Spleen (tissue), 11 donors: Measurements from ENCODE around the gene CFAP90. TPM values are rescaled to one million over a fixed set of nuclear protein-coding genes. Genes with fewer than 3 reads are reported as not detected.

Experiments
- DNase-seq: peaks from one replicate; pipeline ENCODE4 v3.0.0-alpha.2; 2020
- H3K27ac ChIP-seq, 8 donors: fragments of 200-600 bp; sonication (generic) in 7 of 8; 1 replicate in 4 of 8; 2 replicates in 4 of 8; pipeline versions ENCODE4 v1.5.0 to v1.8.0; 2016 to 2021; ENCODE audit warnings: inconsistent platforms in 4 of 8, mild to moderate bottlenecking in 4 of 8, moderate library complexity in 1 of 8
- H3K27me3 ChIP-seq, 7 donors: fragments of 200-600 bp; sonication (generic) in 6 of 7; replicated peaks in 1 of 7; 1 replicate in 4 of 7; 2 replicates in 3 of 7; pipeline versions ENCODE4 v1.5.0 to v1.8.0; 2016 to 2021; ENCODE audit warnings: inconsistent platforms in 3 of 7, mild to moderate bottlenecking in 1 of 7
- H3K36me3 ChIP-seq, 6 donors: fragments of 200-600 bp; sonication (generic) in 5 of 6; 1 replicate in 4 of 6; 2 replicates in 2 of 6; pipeline versions ENCODE4 v1.5.0 to v1.8.0; 2016 to 2021; ENCODE audit warnings: inconsistent platforms in 2 of 6
- H3K4me1 ChIP-seq, 6 donors: fragments of 200-600 bp; sonication (generic) in 5 of 6; 1 replicate in 3 of 6; 2 replicates in 3 of 6; pipeline versions ENCODE4 v1.5.0 to v1.8.0; 2016 to 2021; ENCODE audit warnings: inconsistent platforms in 3 of 6
- H3K4me3 ChIP-seq, 8 donors: fragments of 200-600 bp; sonication (generic) in 7 of 8; 1 replicate in 4 of 8; 2 replicates in 4 of 8; pipeline versions ENCODE4 v1.5.0 to v1.8.0; 2016 to 2021; ENCODE audit warnings: inconsistent platforms in 4 of 8, mild to moderate bottlenecking in 4 of 8, moderate library complexity in 2 of 8
- H3K9me3 ChIP-seq, 8 donors: fragments of 200-600 bp; sonication (generic) in 7 of 8; 1 replicate in 4 of 8; 2 replicates in 4 of 8; pipeline versions ENCODE4 v1.5.0 to v1.8.0; 2016 to 2021; ENCODE audit warnings: inconsistent platforms in 4 of 8
- POLR2A ChIP-seq, 3 donors: fragments of 450-650 bp; IDR thresholded peaks; one replicate each; pipeline ENCODE4 v1.5.1; 2017; ENCODE audit warnings: antibody characterized with exemption in 3 of 3, mild to moderate bottlenecking in 1 of 3
- POLR2AphosphoS5 ChIP-seq, 3 donors: sonication (generic); formaldehyde crosslinking; IDR thresholded peaks; one replicate each; pipeline ENCODE4 v1.5.1; 2017; ENCODE audit warnings: antibody characterized with exemption in 3 of 3
- WGBS, 5 donors: extraction: QIAGEN DNeasy Blood & Tissue Kit in 3 of 5; methylation state at CpG; one replicate each; pipeline versions ENCODE4 v1.1.5 to v1.1.7; 2013 to 2018; 5-methylcytosine and 5-hydroxymethylcytosine counted together
- intact Hi-C: fragments of 100-400 bp; cut with DNase I; formaldehyde crosslinking; loops from one replicate; pipeline ENCODE4 v1.15.0; 2023; ENCODE audit warnings: low total_unique reads
- polyA plus RNA-seq, 3 donors: library from polyadenylated mRNA; stranded (reverse); fragments of 200-250 nt; gene quantifications; one replicate each; pipeline ENCODE4 v1.2.1, GENCODE V29; 2013
- total RNA-seq, 7 donors: library from RNA; depleted of rRNA in 3 of 7; stranded (reverse); fragments of >200 nt in 3 of 7; fragmentation: NEBNext Ultra II Directional in 4 of 7; extraction: Animal tissue kit (Norgen Biotek cat#: 25700) in 4 of 7; gene quantifications; one replicate each; pipeline versions ENCODE4 v1.1.0 to v1.2.1, GENCODE V29; 2016 to 2021
- TF ChIP-seq, protein P1 (sequence below), 11 experiments: fragments of 200-600 bp in 7 of 11; fragments of 450-650 bp in 4 of 11; sonication (generic) in 4 of 11; IDR thresholded peaks in 8 of 11; conservative IDR thresholded peaks in 3 of 11; 1 replicate in 7 of 11; 2 replicates in 4 of 11; pipeline versions ENCODE4 v1.4.0 to v1.8.0; 2016 to 2021; ENCODE audit warnings: antibody characterized with exemption in 11 of 11, inconsistent platforms in 4 of 11, mild to moderate bottlenecking in 1 of 11
- donor health status: healthy with polysubstance abuse.
- donor health status: DM: no; HTN: no; CAD: no; lungs with moderate emphysema.
- donor health status: DM: no; HTN: no; CAD: no.
- donor health status: Bipolar disorder and iron deficiency.
- donor health status: healthy.
- donor health status: DM: no; HTN: no; CAD: no.
- donor health status: DM: yes; HTN: yes; CAD: no.

CFAP90 gene
- total and polyA plus RNA-seq, 10 donors, result 0.17 to 0.60 (median 0.27) TPM; not detected in 7

DNA sequence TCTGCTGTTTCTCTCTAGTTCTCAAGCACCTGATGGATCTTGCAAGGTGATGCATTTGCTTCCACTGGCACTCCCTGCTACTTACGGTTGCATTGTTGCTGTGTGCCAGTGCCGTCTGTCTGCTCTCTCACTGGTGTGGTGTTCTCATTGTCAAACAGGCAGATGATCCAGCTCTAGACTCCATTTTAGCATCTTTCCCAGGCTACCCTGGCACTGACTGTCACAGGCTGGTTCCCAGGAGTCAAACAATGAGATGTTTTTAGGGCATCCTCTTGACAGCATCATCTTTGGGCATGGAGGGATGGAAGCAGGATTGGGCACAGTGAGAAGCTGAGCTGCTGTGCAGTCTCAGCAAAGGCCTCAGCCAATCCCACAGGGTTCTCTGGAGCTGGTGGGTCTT, 30.9 kb upstream of the CFAP90 start:
- no peaks in the 10 kb centered on the region for H3K9me3 ChIP-seq
- no peaks in the 10 kb centered on the region for H3K27me3 ChIP-seq
- no peak for DNase-seq
- H3K27ac ChIP-seq, result peak overlapping the region in 4 of 8 donors; percentile 6 to 64 (median 58)
- peaks cover 2 to 100% (median 77%) of the 10 kb centered on the region in 6 donors for H3K36me3 ChIP-seq
- TF ChIP-seq POLR2AphosphoS5 (IDR thresholded peaks at IDR 0.05), result no peak
- TF ChIP-seq POLR2A (IDR thresholded peaks at IDR 0.05), result no peak
- TF ChIP-seq, protein P1, sequence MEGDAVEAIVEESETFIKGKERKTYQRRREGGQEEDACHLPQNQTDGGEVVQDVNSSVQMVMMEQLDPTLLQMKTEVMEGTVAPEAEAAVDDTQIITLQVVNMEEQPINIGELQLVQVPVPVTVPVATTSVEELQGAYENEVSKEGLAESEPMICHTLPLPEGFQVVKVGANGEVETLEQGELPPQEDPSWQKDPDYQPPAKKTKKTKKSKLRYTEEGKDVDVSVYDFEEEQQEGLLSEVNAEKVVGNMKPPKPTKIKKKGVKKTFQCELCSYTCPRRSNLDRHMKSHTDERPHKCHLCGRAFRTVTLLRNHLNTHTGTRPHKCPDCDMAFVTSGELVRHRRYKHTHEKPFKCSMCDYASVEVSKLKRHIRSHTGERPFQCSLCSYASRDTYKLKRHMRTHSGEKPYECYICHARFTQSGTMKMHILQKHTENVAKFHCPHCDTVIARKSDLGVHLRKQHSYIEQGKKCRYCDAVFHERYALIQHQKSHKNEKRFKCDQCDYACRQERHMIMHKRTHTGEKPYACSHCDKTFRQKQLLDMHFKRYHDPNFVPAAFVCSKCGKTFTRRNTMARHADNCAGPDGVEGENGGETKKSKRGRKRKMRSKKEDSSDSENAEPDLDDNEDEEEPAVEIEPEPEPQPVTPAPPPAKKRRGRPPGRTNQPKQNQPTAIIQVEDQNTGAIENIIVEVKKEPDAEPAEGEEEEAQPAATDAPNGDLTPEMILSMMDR (IDR thresholded peaks at IDR 0.05 in 8 of 11, conservative IDR thresholded peaks at IDR 0.05 in 3 of 11), result no peak
- intact Hi-C loops, result no loop called here
- peaks cover 0 to 52% (median 11%) of the 10 kb centered on the region in 6 donors for H3K4me1 ChIP-seq
- no peak overlapping the region for H3K4me3 ChIP-seq
- whole genome bisulfite sequencing, 5 donors, result 90 to 98% (median 97%) methylated on average over 2 of the region's 2 CpGs

- 68 to 94% (median 78%) methylated on average over 4 of the region's 4 CpGs for WGBS, 5 donors
- no peak overlapping the region for H3K4me3 ChIP-seq
- H3K27ac ChIP-seq, result peak overlapping the region in 2 of 8 donors; percentile 4 to 64
- no peaks in the 10 kb centered on the region for H3K9me3 ChIP-seq
- peaks cover 0 to 56% (median 10%) of the 10 kb centered on the region in 6 donors for H3K4me1 ChIP-seq
- intact Hi-C loops, result no loop called here
- H3K27me3 ChIP-seq, result no peaks in the 10 kb centered on the region
- TF ChIP-seq POLR2A (IDR thresholded peaks at IDR 0.05), result no peak
- TF ChIP-seq POLR2AphosphoS5 (IDR thresholded peaks at IDR 0.05), result no peak
- TF ChIP-seq, protein P1 (IDR thresholded peaks at IDR 0.05 in 8 of 11, conservative IDR thresholded peaks at IDR 0.05 in 3 of 11), result no peak
- H3K36me3 ChIP-seq, result peaks cover 2 to 100% (median 78%) of the 10 kb centered on the region in 6 donors
- DNase-seq, result no peak
These were observed 30.2 kb upstream of the CFAP90 start for GRCh38 chr5:7881091-7881490.

DNA sequence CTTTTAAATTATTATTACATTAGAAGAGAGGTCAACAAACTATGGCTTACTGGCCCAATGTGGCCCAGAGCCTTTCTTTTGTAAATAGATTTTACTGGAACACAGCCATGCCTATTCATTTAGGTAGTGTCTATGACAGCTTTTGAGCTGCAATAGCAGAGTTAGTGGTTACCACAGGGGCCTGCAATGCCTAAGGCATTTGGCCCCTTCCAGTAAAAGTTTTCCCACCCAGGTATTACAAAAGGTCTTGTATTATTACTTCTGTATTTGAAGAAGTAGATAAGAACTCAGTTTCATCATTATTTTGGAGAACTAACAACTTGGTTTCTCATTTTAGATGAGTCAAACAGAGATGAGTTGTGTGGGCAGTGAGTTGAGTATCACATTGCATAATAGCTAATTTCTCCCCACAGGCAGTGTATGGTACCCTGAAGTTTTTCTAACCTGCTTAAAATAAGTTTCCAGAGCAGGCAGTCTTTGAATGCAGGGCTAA, 27.5 kb upstream of the CFAP90 start:
- H3K36me3 ChIP-seq, result peaks cover 2 to 100% (median 65%) of the 10 kb centered on the region in 6 donors
- H3K27ac ChIP-seq, result peak overlapping the region in 4 of 8 donors; percentile 74 to 80 (median 76)
- no peaks in the 10 kb centered on the region for H3K9me3 ChIP-seq
- no peak for TF ChIP-seq POLR2A (IDR thresholded peaks at IDR 0.05)
- TF ChIP-seq POLR2AphosphoS5 (IDR thresholded peaks at IDR 0.05), result no peak
- TF ChIP-seq, protein P1 (IDR thresholded peaks at IDR 0.05 in 8 of 11, conservative IDR thresholded peaks at IDR 0.05 in 3 of 11), result no peak
- peaks cover 0 to 63% (median 15%) of the 10 kb centered on the region in 6 donors for H3K4me1 ChIP-seq
- no peak for DNase-seq
- intact Hi-C loops, result no loop called here
- H3K4me3 ChIP-seq, result no peak overlapping the region
- H3K27me3 ChIP-seq, result no peaks in the 10 kb centered on the region

DNA sequence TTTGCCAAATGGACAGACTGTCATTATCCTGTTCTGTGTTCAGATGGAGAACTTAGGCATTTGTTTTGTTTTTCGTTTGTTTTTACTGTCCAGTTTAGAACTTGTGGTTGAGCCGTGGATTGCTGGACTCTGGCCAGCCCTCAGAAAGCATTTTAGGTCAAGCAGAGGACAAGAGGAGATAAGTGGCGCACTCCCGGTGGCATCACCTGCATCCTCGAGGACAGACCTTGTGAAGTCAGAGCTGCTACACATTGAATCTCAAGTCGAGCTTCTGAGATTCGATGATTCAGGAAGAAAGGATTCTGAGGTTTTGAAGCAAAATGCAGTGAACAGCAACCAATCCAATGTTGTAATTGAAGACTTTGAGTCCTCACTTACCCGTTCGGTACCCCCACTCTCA, 26.9 kb upstream of the CFAP90 start:
- TF ChIP-seq POLR2AphosphoS5 (IDR thresholded peaks at IDR 0.05) (no peak), POLR2A (IDR thresholded peaks at IDR 0.05) (no peak)
- TF ChIP-seq, protein P1 (IDR thresholded peaks at IDR 0.05 in 8 of 11, conservative IDR thresholded peaks at IDR 0.05 in 3 of 11), result no peak
- WGBS, 5 donors, result 67 to 88% (median 76%) methylated on average over 9 of the region's 9 CpGs
- H3K4me3 ChIP-seq, result no peak overlapping the region
- peaks cover 2 to 100% (median 60%) of the 10 kb centered on the region in 6 donors for H3K36me3 ChIP-seq
- DNase-seq, result no peak
- H3K9me3 ChIP-seq, result no peaks in the 10 kb centered on the region
- intact Hi-C loops, result no loop called here
- peaks cover 0 to 69% (median 16%) of the 10 kb centered on the region in 6 donors for H3K4me1 ChIP-seq
- peak overlapping the region in 4 of 8 donors; percentile 74 to 80 (median 76) for H3K27ac ChIP-seq
- no peaks in the 10 kb centered on the region for H3K27me3 ChIP-seq
